H1 (cell line): ENCODE data around the gene SEPTIN5. TPM values are rescaled to one million over a fixed set of nuclear protein-coding genes. Genes with fewer than 3 reads are reported as not detected.

ENCODE experiments used
- EGR1 ChIP-seq: IDR thresholded peaks from 2 replicates; pipeline ENCODE4 v1.6.1; 2011; ENCODE audit warnings: low read depth, low read length, borderline replicate concordance
- RNF2 ChIP-seq: fragments of 200-900, 300-1000 bp; sonication (generic); IDR thresholded peaks from 2 replicates; pipeline ENCODE4 v1.7.1; 2016; ENCODE audit warnings: borderline replicate concordance, low read depth, mild to moderate bottlenecking, antibody characterized with exemption, low read length; ENCODE audit not compliant: poor library complexity, severe bottlenecking; ENCODE audit errors: missing control alignments
- polyA plus RNA-seq, 7 experiments: library from polyadenylated mRNA; depleted of rRNA in 3 of 7; stranded (reverse) in 5 of 7; unstranded in 2 of 7; fragments of >200 nt in 5 of 7; fragments of 200-250 nt in 2 of 7; gene quantifications; 1 replicate in 5 of 7; 2 replicates in 1 of 7; 4 replicates in 1 of 7; pipeline versions ENCODE4 v1.2.1 to v1.2.3, GENCODE V29; 2011 to 2013; ENCODE audit warnings: missing spikeins in 2 of 7, mixed read lengths in 2 of 7
- total RNA-seq: library from RNA; stranded (reverse); fragmentation: NEBNext Ultra II Directional; extraction: Animal tissue kit (Norgen Biotek cat#: 25700); gene quantifications from 2 replicates; pipeline ENCODE4 v1.2.1, GENCODE V29; 2021
- TF ChIP-seq, protein P1 (sequence below): IDR thresholded peaks from 2 replicates; pipeline ENCODE4 v1.6.1; 2012; ENCODE audit warnings: low read length, inconsistent platforms

The SEPTIN5 gene
- total and polyA plus RNA-seq, 2 of the 8 experiments (the other 6 are each of a cell fraction or from before 2014, with no cell fraction given), result 6.0 to 8.6 TPM

DNA sequence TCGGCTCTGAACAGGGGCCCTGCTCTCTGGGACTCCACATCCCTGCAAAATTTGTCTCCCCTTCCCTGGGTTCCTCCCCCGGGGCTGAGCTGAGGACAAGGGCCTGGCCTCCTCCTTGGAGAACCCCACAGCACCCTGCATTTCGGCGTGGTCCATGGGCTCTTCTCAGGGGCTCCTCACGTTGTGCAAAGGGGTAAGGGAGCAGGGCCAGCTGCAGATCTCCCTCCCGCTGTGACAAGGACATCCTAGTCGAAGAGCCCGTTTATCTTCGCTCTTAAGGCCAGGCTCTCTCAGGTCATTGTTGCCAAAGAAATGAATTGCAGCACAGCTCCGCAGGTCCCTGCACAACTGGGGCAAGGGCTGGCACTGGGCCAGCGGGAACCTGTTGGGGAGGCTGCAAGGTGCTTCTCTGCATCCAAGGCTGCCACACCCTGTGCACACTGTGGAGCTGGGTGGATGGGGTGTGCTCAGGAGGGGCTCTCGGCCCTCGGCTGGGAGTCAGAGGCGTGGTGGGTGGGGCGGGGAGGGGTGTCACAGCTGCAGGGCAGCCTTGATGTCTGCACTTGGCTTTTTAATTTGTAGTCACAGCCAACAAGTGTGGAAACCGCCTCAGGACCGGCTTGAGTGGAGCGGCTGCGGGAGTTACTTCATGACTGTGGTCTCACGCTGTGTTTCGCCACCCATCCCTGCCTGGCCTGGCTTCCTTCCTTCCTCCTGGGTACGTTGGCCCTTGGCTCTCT is 26.6 kb upstream of the SEPTIN5 start (continued):
- no peak for TF ChIP-seq EGR1
- TF ChIP-seq, protein P1, sequence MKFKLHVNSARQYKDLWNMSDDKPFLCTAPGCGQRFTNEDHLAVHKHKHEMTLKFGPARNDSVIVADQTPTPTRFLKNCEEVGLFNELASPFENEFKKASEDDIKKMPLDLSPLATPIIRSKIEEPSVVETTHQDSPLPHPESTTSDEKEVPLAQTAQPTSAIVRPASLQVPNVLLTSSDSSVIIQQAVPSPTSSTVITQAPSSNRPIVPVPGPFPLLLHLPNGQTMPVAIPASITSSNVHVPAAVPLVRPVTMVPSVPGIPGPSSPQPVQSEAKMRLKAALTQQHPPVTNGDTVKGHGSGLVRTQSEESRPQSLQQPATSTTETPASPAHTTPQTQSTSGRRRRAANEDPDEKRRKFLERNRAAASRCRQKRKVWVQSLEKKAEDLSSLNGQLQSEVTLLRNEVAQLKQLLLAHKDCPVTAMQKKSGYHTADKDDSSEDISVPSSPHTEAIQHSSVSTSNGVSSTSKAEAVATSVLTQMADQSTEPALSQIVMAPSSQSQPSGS, result no peak
- no peak for TF ChIP-seq RNF2
